K562 (cell line): ENCODE results near the gene CABP2. TPM values are rescaled to one million over a fixed set of nuclear protein-coding genes. Genes with fewer than 3 reads are reported as not detected.

Source experiments
- HMBOX1 ChIP-seq: sonication (generic); IDR thresholded peaks from 2 replicates; pipeline ENCODE4 v1.6.1; 2016
- MLLT1 ChIP-seq, 2 experiments: fragments of 450-650 bp; IDR thresholded peaks; 2 replicates each; pipeline ENCODE4 v1.6.1; 2016
- NR2C1 ChIP-seq, 2 experiments: fragments of 450-650 bp; IDR thresholded peaks; 2 replicates each; pipeline ENCODE4 v1.6.1; 2017; ENCODE audit warnings: mild to moderate bottlenecking in 2 of 2, antibody characterized with exemption in 1 of 2, inconsistent platforms in 1 of 2, missing compliant biosample characterization in 1 of 2, missing genetic modification characterization in 1 of 2
- SMARCA5 ChIP-seq: fragments of 450-650 bp; IDR thresholded peaks from 2 replicates; pipeline ENCODE4 v1.6.1; 2016
- ZBTB5 ChIP-seq: fragments of 450-650 bp; IDR thresholded peaks from 2 replicates; pipeline ENCODE4 v1.6.1; 2017; ENCODE audit warnings: antibody characterized with exemption
- polyA plus RNA-seq, 8 experiments: library from polyadenylated mRNA; depleted of rRNA in 4 of 8; stranded (reverse) in 5 of 8; unstranded in 3 of 8; fragments of >200 nt; fragmentation: Nextera tagmentation in 2 of 8; fragmentation: Illumina TruSeq in 1 of 8; extraction: Ambion mirVana in 2 of 8; extraction: Trizol in 1 of 8; gene quantifications; 2 replicates each; pipeline versions ENCODE4 v1.2.1 to v1.2.3, GENCODE V29; 2011 to 2014; ENCODE audit warnings: inconsistent platforms in 1 of 8, missing spikeins in 1 of 8
- total RNA-seq, 7 experiments: library from RNA; depleted of rRNA in 6 of 7; stranded (reverse); fragments of >200 nt in 6 of 7; fragmentation: Illumina TruSeq in 2 of 7; extraction: Trizol in 2 of 7; gene quantifications; 2 replicates each; pipeline versions ENCODE4 v1.2.1 to v1.2.3, GENCODE V29; 2011 to 2021; ENCODE audit warnings: low replicate concordance in 1 of 7

CABP2 gene
- total and polyA plus RNA-seq, 9 of the 15 experiments (the other 6 are each of a cell fraction or from before 2014, with no cell fraction given) = not detected

GRCh38 chr11:67477344-67478050 lies 45.7 kb downstream of the CABP2 start (continued):
- peak; percentile 69; the same call in 1 of the 2 replicates for TF ChIP-seq ZBTB5
- TF ChIP-seq MLLT1 (IDR thresholded peaks at IDR 0.05) = peak in 1 of 2 experiments; percentile 15; a peak in 1 of 4 replicates
- TF ChIP-seq NR2C1 (IDR thresholded peaks at IDR 0.05) = peak; percentile 68
- 0 out of 2 replicates have a peak, but pooled peaks have one; percentile 25 for TF ChIP-seq NR2C1 (tag; IDR thresholded peaks at IDR 0.05)
- TF ChIP-seq HMBOX1 = peak; percentile 47; the same call in 1 of the 2 replicates
- 0 out of 2 replicates have a peak, but pooled peaks have one; percentile 12 for TF ChIP-seq SMARCA5
